Keratinocyte (primary cell): Measurements from ENCODE around the gene UAP1. TPM values are rescaled to one million over a fixed set of nuclear protein-coding genes. Genes with fewer than 3 reads are reported as not detected.
A peak's percentile ranks its signal among the peaks of the same experiment; 100 is the strongest.

Experiments
- DNase-seq: peaks from one replicate; pipeline ENCODE4 v3.0.0-alpha.2; 2011; ENCODE audit warnings: low read depth, missing footprints, low spot score
- FAIRE-seq: peaks from 2 replicates; lab custom pipeline; 2011; peaks lifted over from hg19 to GRCh38; lab: Jason Lieb, UNC
- H2AFZ ChIP-seq: 2 replicates; pipeline ENCODE4 v1.6.0; 2012; ENCODE audit warnings: low read length, control low read depth, inconsistent platforms; ENCODE audit not compliant: control insufficient read depth
- H3K27ac ChIP-seq: 2 replicates; pipeline ENCODE4 v1.5.1; 2011; ENCODE audit warnings: low read length; ENCODE audit not compliant: control insufficient read depth, insufficient read depth
- H3K27me3 ChIP-seq: 3 replicates; pipeline ENCODE4 v1.6.0; 2011; ENCODE audit warnings: low read length; ENCODE audit not compliant: control insufficient read depth, insufficient read depth; ENCODE audit errors: extremely low read depth
- H3K36me3 ChIP-seq, 2 experiments: 2 replicates in 1 of 2; 3 replicates in 1 of 2; pipeline ENCODE4 v1.5.1; 2011; ENCODE audit warnings: low read length in 2 of 2, mild to moderate bottlenecking in 1 of 2; ENCODE audit not compliant: control insufficient read depth in 2 of 2, insufficient read depth in 2 of 2; ENCODE audit errors: extremely low read depth in 1 of 2
- H3K4me1 ChIP-seq: 3 replicates; pipeline ENCODE4 v1.5.1; 2011; ENCODE audit warnings: low read length; ENCODE audit not compliant: control insufficient read depth, insufficient read depth; ENCODE audit errors: extremely low read depth
- H3K4me2 ChIP-seq: 3 replicates; pipeline ENCODE4 v1.6.0; 2011; ENCODE audit warnings: low read depth, low read length; ENCODE audit not compliant: control insufficient read depth, insufficient read depth; ENCODE audit errors: extremely low read depth
- H3K4me3 ChIP-seq, 3 experiments: fragments of 200-600 bp in 1 of 3; sonication (generic) in 1 of 3; 2 replicates in 2 of 3; 3 replicates in 1 of 3; pipeline ENCODE4 v1.5.1; 2011 to 2016; ENCODE audit warnings: low read length in 3 of 3, mild to moderate bottlenecking in 3 of 3, control low read depth in 2 of 3, inconsistent platforms in 1 of 3, low read depth in 1 of 3, mixed read lengths in 1 of 3, mixed run types in 1 of 3, moderate library complexity in 1 of 3; ENCODE audit not compliant: control insufficient read depth in 2 of 3, insufficient read depth in 2 of 3; ENCODE audit errors: extremely low read depth in 1 of 3
- H3K79me2 ChIP-seq: 2 replicates; pipeline ENCODE4 v1.6.0; 2012; ENCODE audit warnings: low read length; ENCODE audit not compliant: control insufficient read depth, insufficient read depth
- H3K9ac ChIP-seq: 3 replicates; pipeline ENCODE4 v1.6.0; 2011; ENCODE audit warnings: low read length; ENCODE audit not compliant: control insufficient read depth, insufficient read depth; ENCODE audit errors: extremely low read depth
- H3K9me1 ChIP-seq: 3 replicates; pipeline ENCODE4 v1.6.0; 2011; ENCODE audit warnings: low read length; ENCODE audit not compliant: control insufficient read depth, insufficient read depth; ENCODE audit errors: extremely low read depth
- H3K9me3 ChIP-seq: 2 replicates; pipeline ENCODE4 v1.5.1; 2012; ENCODE audit warnings: low read depth, low read length; ENCODE audit not compliant: control insufficient read depth
- H4K20me1 ChIP-seq: 3 replicates; pipeline ENCODE4 v1.6.0; 2011; ENCODE audit warnings: low read length; ENCODE audit not compliant: control insufficient read depth, insufficient read depth; ENCODE audit errors: extremely low read depth
- CTCF ChIP-seq, 3 experiments: IDR thresholded peaks in 1 of 3; conservative IDR thresholded peaks in 1 of 3; optimal IDR thresholded peaks in 1 of 3; 2 replicates in 2 of 3; 3 replicates in 1 of 3; pipeline versions ENCODE3 to v1.5.1; 2011; ENCODE audit warnings: low read length in 3 of 3, mild to moderate bottlenecking in 3 of 3, moderate library complexity in 2 of 3, control low read depth in 1 of 3, inconsistent platforms in 1 of 3; ENCODE audit not compliant: insufficient read depth in 2 of 3; ENCODE audit errors: extremely low read depth in 1 of 3
- EZH2 ChIP-seq: IDR thresholded peaks from one replicate; pipeline ENCODE4 v1.6.1; 2012; ENCODE audit warnings: inconsistent platforms, mild to moderate bottlenecking, low read length, moderate library complexity
- dilution Hi-C: fragments of 300-500 bp; cut with MboI; formaldehyde crosslinking; loops from one replicate; pipeline ENCODE4 v1.7.0; 2020; ENCODE audit warnings: low sequenced_read_pairs; ENCODE audit not compliant: extremely low pct_ligation_motif_present
- polyA plus RNA-seq, 5 experiments: library from polyadenylated mRNA; depleted of rRNA in 3 of 5; stranded (reverse) in 3 of 5; stranded (forward) in 1 of 5; unstranded in 1 of 5; fragments of >200 nt; gene quantifications; 1 replicate in 1 of 5; 2 replicates in 3 of 5; 3 replicates in 1 of 5; pipeline versions ENCODE4 v1.2.1 to v1.2.3, GENCODE V29; 2011 to 2012; ENCODE audit warnings: missing spikeins in 2 of 5, low read depth in 1 of 5, low replicate concordance in 1 of 5

The UAP1 gene
- polyA plus RNA-seq, 1 donor (not counting 4 experiments of a cell fraction or from before 2014, with no cell fraction given), result 150 TPM

GRCh38 chr1:162605225-162605927, 43.9 kb downstream of the UAP1 start:
- no peaks in the 10 kb centered on the region for H3K9me1 ChIP-seq
- DNase-seq (peak; percentile 73), FAIRE-seq (peak; percentile 57)
- H3K36me3 ChIP-seq, result peaks cover 9 to 17% of the 10 kb centered on the region in 2 experiments
- dilution Hi-C loops, result no loop called here
- no peaks in the 10 kb centered on the region for H3K9me3 ChIP-seq
- peaks cover 18% of the 10 kb centered on the region for H3K4me1 ChIP-seq
- H3K27me3 ChIP-seq, result no peaks in the 10 kb centered on the region
- no peak overlapping the region for H3K9ac ChIP-seq
- TF ChIP-seq EZH2, result no peak
- no peaks in the 10 kb centered on the region for H4K20me1 ChIP-seq
- no peaks in the 10 kb centered on the region for H3K79me2 ChIP-seq
- H3K27ac ChIP-seq, result peak overlapping the region; percentile 20
- no peak overlapping the region for H3K4me2 ChIP-seq
- no peak overlapping the region for H3K4me3 ChIP-seq
- no peak overlapping the region for H2AFZ ChIP-seq

GRCh38 chr1:162609306-162609705, 47.8 kb downstream of the UAP1 start:
- Histone ChIP-seq H3K27me3 (no peaks in the 10 kb centered on the region), H3K4me3 (no peak overlapping the region), H3K27ac (no peak overlapping the region), H3K9me3 (no peaks in the 10 kb centered on the region), H3K36me3 (peaks cover 2 to 3% of the 10 kb centered on the region in 2 experiments), H3K4me2 (no peak overlapping the region), H3K9me1 (no peaks in the 10 kb centered on the region), H4K20me1 (no peaks in the 10 kb centered on the region), H3K79me2 (no peaks in the 10 kb centered on the region), H3K9ac (no peak overlapping the region), H2AFZ (no peak overlapping the region), H3K4me1 (peaks cover 12% of the 10 kb centered on the region)
- FAIRE-seq, result no peak
- dilution Hi-C loops, result no loop called here
- DNase-seq, result no peak
- TF ChIP-seq CTCF (optimal IDR thresholded peaks at IDR 0.05 in 1 of 3, IDR thresholded peaks at IDR 0.05 in 1 of 3, conservative IDR thresholded peaks at IDR 0.05 in 1 of 3; ENCODE audit: extremely low read depth in 1 of 3, insufficient read depth in 2 of 3, low read length in 3 of 3), result no peak
- TF ChIP-seq EZH2, result no peak
